SU-DHL-6 (cell line): ENCODE results near the gene ZNF555.
"Not testable (repeated sequence)": the region's sequence is repeated elsewhere in the genome, so short reads cannot be mapped to it uniquely, and the experiment has no call there.

Experiments
- H2AFZ ChIP-seq: fragments of 200-600 bp; sonication (generic); 2 replicates; pipeline ENCODE4 v1.6.1; 2014; ENCODE audit warnings: low read depth, mild to moderate bottlenecking, moderate library complexity, mixed read lengths, antibody characterized with exemption, low read length; ENCODE audit not compliant: severe bottlenecking
- H3F3A ChIP-seq: fragments of 200-600 bp; shearing (Covaris generic); 2 replicates; pipeline ENCODE4 v1.6.0; 2016; ENCODE audit warnings: antibody characterized with exemption, mild to moderate bottlenecking; ENCODE audit not compliant: insufficient read depth
- H3K27ac ChIP-seq: fragments of 200-600 bp; sonication (generic); 2 replicates; pipeline ENCODE4 v1.5.1; 2016; ENCODE audit warnings: low read depth, mild to moderate bottlenecking, low read length, moderate library complexity, mixed read lengths
- H3K27me3 ChIP-seq: fragments of 200-600 bp; sonication (generic), shearing (Covaris generic); 2 replicates; pipeline ENCODE4 v1.6.0; 2014; ENCODE audit warnings: mild to moderate bottlenecking, low read length
- H3K36me3 ChIP-seq: fragments of 200-600 bp; sonication (generic); 2 replicates; pipeline ENCODE4 v1.6.1; 2014; ENCODE audit warnings: mild to moderate bottlenecking, low read length, mixed read lengths
- H3K4me2 ChIP-seq: fragments of 300-600, 200-600 bp; shearing (Covaris generic), sonication (generic); 2 replicates; pipeline ENCODE4 v1.6.0; 2014; ENCODE audit warnings: low read length, low read depth, mild to moderate bottlenecking; ENCODE audit not compliant: poor library complexity, severe bottlenecking
- H3K4me3 ChIP-seq: fragments of 200-600 bp; sonication (generic); 2 replicates; pipeline ENCODE4 v1.5.1; 2014; ENCODE audit warnings: antibody characterized with exemption, low read length, mild to moderate bottlenecking, mixed read lengths; ENCODE audit not compliant: insufficient read depth, poor library complexity, severe bottlenecking
- H3K79me2 ChIP-seq: fragments of 200-600 bp; sonication (generic); 2 replicates; pipeline ENCODE4 v1.6.1; 2014; ENCODE audit warnings: mild to moderate bottlenecking, low read length, moderate library complexity; ENCODE audit not compliant: insufficient read depth
- H3K9ac ChIP-seq: fragments of 200-600 bp; sonication (generic); 2 replicates; pipeline ENCODE4 v1.7.0; 2014; ENCODE audit warnings: mild to moderate bottlenecking, low read length
- H3K9me2 ChIP-seq: fragments of 200-600 bp; sonication (generic); replicated peaks from 2 replicates; pipeline ENCODE4 v1.6.1; 2014; ENCODE audit warnings: low read length; ENCODE audit not compliant: insufficient read depth
- H3K9me3 ChIP-seq: fragments of 200-600 bp; sonication (generic); 2 replicates; pipeline ENCODE4 v1.6.1; 2014; ENCODE audit warnings: low read length, mixed read lengths; ENCODE audit not compliant: insufficient read depth
- H4K20me1 ChIP-seq: fragments of 200-600 bp; sonication (generic); 2 replicates; pipeline ENCODE4 v1.6.1; 2014; ENCODE audit warnings: low read depth, mild to moderate bottlenecking, antibody characterized with exemption, low read length, moderate library complexity, mixed read lengths
- CTCF ChIP-seq: fragments of 200-600 bp; sonication (generic); IDR thresholded peaks from one replicate; pipeline ENCODE4 v1.5.1; 2017; ENCODE audit warnings: antibody characterized with exemption, mild to moderate bottlenecking, low read length, moderate library complexity; ENCODE audit not compliant: insufficient read depth, poor library complexity, severe bottlenecking
- EZH2phosphoT487 ChIP-seq: fragments of 200-600 bp; sonication (generic), shearing (Covaris generic); conservative IDR thresholded peaks from 2 replicates; pipeline ENCODE4 v1.6.1; 2018; ENCODE audit warnings: mild to moderate bottlenecking, antibody characterized with exemption, low read length, moderate library complexity, mixed read lengths

ZNF555 gene

GRCh38 chr19:2866495-2867024, 25.3 kb downstream of the ZNF555 start:
- Histone ChIP-seq H4K20me1 (no peaks in the 10 kb centered on the region), H3K27me3 (no peaks in the 10 kb centered on the region), H3K4me3 (no peak overlapping the region), H3F3A (no peaks in the 10 kb centered on the region), H3K36me3 (no peaks in the 10 kb centered on the region), H3K9ac (no peak overlapping the region), H2AFZ (no peak overlapping the region), H3K9me2 (no peaks in the 10 kb centered on the region), H3K4me2 (no peak overlapping the region), H3K79me2 (no peaks in the 10 kb centered on the region), H3K9me3 (no peaks in the 10 kb centered on the region), H3K27ac (no peak overlapping the region)
- no peak for TF ChIP-seq EZH2phosphoT487
- no peak for TF ChIP-seq CTCF

GRCh38 chr19:2867025-2867991, 26.0 kb downstream of the ZNF555 start, which contains the start of gene ZNF556:
TSS of gene ZNF556 (plus strand) at chr19:2867335. CDS start at chr19:2867422, 87 bp downstream.
- no peak for TF ChIP-seq CTCF
- no peak for TF ChIP-seq EZH2phosphoT487
- Histone ChIP-seq H3K4me2 (no peak within 1 kb of the TSS), H4K20me1 (no peaks in the 10 kb centered on the region), H3K4me3 (no peak within 1 kb of the TSS), H3K79me2 (no peaks in the 10 kb centered on the region), H3K9me2 (no peaks in the 10 kb centered on the region), H3K27ac (no peak within 1 kb of the TSS), H3F3A (no peaks in the 10 kb centered on the region), H3K27me3 (no peaks in the 10 kb centered on the region), H3K9me3 (no peaks in the 10 kb centered on the region), H3K36me3 (no peaks in the 10 kb centered on the region), H2AFZ (no peak within 1 kb of the TSS), H3K9ac (no peak within 1 kb of the TSS)

- Histone ChIP-seq H3K4me2 (no peak overlapping the region), H3K9me2 (no peaks in the 10 kb centered on the region), H4K20me1 (no peaks in the 10 kb centered on the region), H3K36me3 (no peaks in the 10 kb centered on the region), H3F3A (no peaks in the 10 kb centered on the region), H3K9ac (no peak overlapping the region), H2AFZ (no peak overlapping the region), H3K4me3 (no peak overlapping the region), H3K27ac (no peak overlapping the region), H3K79me2 (no peaks in the 10 kb centered on the region), H3K27me3 (no peaks in the 10 kb centered on the region), H3K9me3 (no peaks in the 10 kb centered on the region)
- TF ChIP-seq CTCF, result no peak
- TF ChIP-seq EZH2phosphoT487, result no peak
Measured at GRCh38 chr19:2869618-2870017, 28.3 kb downstream of the ZNF555 start.

- H3K4me2 ChIP-seq, H3K9me3 ChIP-seq: not testable (repeated sequence)
Measured at GRCh38 chr19:2872175-2872574, 30.9 kb downstream of the ZNF555 start.

More at GRCh38 chr19:2872175-2872574, 30.9 kb downstream of the ZNF555 start:
- not testable (repeated sequence) for H2AFZ ChIP-seq, H3K79me2 ChIP-seq, H3F3A ChIP-seq, H3K9ac ChIP-seq, H3K4me3 ChIP-seq, H3K36me3 ChIP-seq, H3K9me2 ChIP-seq, H3K27me3 ChIP-seq, H3K27ac ChIP-seq, H4K20me1 ChIP-seq
